Measurements from ENCODE around the gene IWS1. TPM values are rescaled to one million over a fixed set of nuclear protein-coding genes. Genes with fewer than 3 reads are reported as not detected.

IWS1 gene
- total and polyA plus RNA-seq, 10 of the 15 experiments (the other 5 are each of a cell fraction or from before 2014, with no cell fraction given) = 21.9 to 68.9 (median 45.8) TPM

DNA sequence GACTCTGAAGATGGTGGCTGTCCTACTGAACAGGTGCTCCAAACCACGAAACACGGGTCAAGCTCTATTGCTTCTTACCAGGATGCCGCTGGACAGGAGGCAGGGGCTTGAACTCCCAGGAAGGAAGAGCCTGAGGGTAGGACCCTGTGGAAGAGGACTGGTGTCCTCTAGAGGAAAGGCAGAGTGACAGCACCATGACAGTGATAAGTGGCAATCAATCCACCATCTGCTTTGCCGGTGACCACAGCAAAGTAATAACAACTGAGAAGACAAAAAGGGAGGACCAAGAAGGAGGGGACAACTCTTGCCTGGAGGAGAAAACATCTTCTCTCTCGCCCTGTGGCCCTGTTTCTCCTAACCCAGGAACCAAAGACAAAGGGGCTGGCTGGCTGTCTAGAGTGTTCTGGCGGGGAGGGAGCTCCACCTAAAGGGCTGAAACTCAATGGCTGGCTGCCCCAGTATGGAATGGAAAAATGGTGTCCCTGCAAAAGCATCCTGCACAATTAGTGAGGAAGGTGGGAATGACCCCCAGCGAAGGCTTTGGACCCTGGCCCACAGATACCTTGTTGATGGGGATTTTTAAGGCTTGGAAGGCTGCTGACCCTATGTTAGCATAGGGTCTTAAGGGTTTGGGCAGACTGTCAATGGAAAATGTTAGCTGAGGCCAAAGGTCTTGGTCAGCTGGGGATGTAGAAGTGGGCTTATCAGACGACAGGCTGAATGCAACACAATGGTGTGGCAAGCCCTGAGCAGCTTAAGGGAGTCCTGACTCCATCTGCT is 72.7 kb downstream of the IWS1 start:
- CTCF ChIA-PET = interaction anchor here (0.6 to 2.4 kb wide), 9 partner anchors 9 to 257 kb away, joined by 3 to 10 read pairs (median 4); no protein-coding TSS in a partner anchor
- no peaks in the 10 kb centered on the region for H3K9me3 ChIP-seq (replicated peaks; ENCODE audit: control insufficient read depth, insufficient read depth, low read length)
- in situ Hi-C loops (cut with MboI) = no loop called here

More for the DNA sequence above, 72.7 kb downstream of the IWS1 start:
- Histone ChIP-seq H3K27me3 (replicated peaks in 1 of 2; ENCODE audit: control insufficient read depth in 2 of 2, insufficient read depth in 2 of 2, low read length in 1 of 2) (no peaks in the 10 kb centered on the region), H3K27ac (ENCODE audit: control insufficient read depth, insufficient read depth) (no peak overlapping the region), H3K36me3 (ENCODE audit: control insufficient read depth in 2 of 2, insufficient read depth in 2 of 2, low read length in 1 of 2) (no peaks in the 10 kb centered on the region), H2AFZ (ENCODE audit: control insufficient read depth, low read depth, low read length) (no peak overlapping the region), H3K4me3 (no peak overlapping the region), H3K4me2 (ENCODE audit: control insufficient read depth, insufficient read depth) (no peak overlapping the region), H3K4me1 (ENCODE audit: control insufficient read depth, insufficient read depth, low read length) (no peaks in the 10 kb centered on the region; the same call in 1 of the 2 replicates), H3K9ac (ENCODE audit: control insufficient read depth, insufficient read depth, low read length) (no peak overlapping the region), H3K79me2 (ENCODE audit: control insufficient read depth, insufficient read depth, low read length) (no peaks in the 10 kb centered on the region), H4K20me1 (ENCODE audit: control insufficient read depth, insufficient read depth) (no peaks in the 10 kb centered on the region)
- peak; percentile 66 for ATAC-seq
- 80% methylated on average over 8 of the region's 8 CpGs for WGBS (ENCODE audit: insufficient coverage, insufficient replicate concordance, low lambda C conversion rate, missing lambda C conversion rate)
- SMC1A ChIA-PET (ENCODE audit: uncharacterized antibody, unreplicated experiment) = interaction anchor here (0.9 to 1.8 kb wide), 2 partner anchors 25 to 257 kb away, joined by 3 to 7 read pairs; no protein-coding TSS in a partner anchor
- BruUV-seq (replicated peaks) = no TSS peak
- POLR2A ChIA-PET = no interaction called here
- intact Hi-C loops (cut with micrococcal nuclease; ENCODE audit: unreplicated experiment) = loop anchor here (5.0 kb wide), 1 partner anchor 96 kb away; no protein-coding TSS in a partner anchor
- no peak for DNase-seq (ENCODE audit: low read depth, low spot score)
- TF ChIP-seq ATF7 (IDR thresholded peaks at IDR 0.05; ENCODE audit: low read depth) = no peak
- TF ChIP-seq SMC3 (IDR thresholded peaks at IDR 0.05; ENCODE audit: borderline replicate concordance, low read length) = peak; percentile 2
- TF ChIP-seq, protein P1, sequence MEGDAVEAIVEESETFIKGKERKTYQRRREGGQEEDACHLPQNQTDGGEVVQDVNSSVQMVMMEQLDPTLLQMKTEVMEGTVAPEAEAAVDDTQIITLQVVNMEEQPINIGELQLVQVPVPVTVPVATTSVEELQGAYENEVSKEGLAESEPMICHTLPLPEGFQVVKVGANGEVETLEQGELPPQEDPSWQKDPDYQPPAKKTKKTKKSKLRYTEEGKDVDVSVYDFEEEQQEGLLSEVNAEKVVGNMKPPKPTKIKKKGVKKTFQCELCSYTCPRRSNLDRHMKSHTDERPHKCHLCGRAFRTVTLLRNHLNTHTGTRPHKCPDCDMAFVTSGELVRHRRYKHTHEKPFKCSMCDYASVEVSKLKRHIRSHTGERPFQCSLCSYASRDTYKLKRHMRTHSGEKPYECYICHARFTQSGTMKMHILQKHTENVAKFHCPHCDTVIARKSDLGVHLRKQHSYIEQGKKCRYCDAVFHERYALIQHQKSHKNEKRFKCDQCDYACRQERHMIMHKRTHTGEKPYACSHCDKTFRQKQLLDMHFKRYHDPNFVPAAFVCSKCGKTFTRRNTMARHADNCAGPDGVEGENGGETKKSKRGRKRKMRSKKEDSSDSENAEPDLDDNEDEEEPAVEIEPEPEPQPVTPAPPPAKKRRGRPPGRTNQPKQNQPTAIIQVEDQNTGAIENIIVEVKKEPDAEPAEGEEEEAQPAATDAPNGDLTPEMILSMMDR (IDR thresholded peaks at IDR 0.05 in 2 of 3, conservative IDR thresholded peaks at IDR 0.05 in 1 of 3; ENCODE audit: control insufficient read depth in 2 of 3, extremely low read depth in 1 of 3, insufficient read depth in 1 of 3, low read depth in 3 of 3, low read length in 3 of 3) = peak; percentile 30 to 35 (median 34); a peak in 3 of 6 replicates
- TF ChIP-seq RUNX3 (IDR thresholded peaks at IDR 0.05; ENCODE audit: low read length) = no peak
- peak; percentile 46 for TF ChIP-seq RAD21 (IDR thresholded peaks at IDR 0.05; ENCODE audit: insufficient read depth, low read depth, low read length)
- TF ChIP-seq RB1 (IDR thresholded peaks at IDR 0.05; ENCODE audit: borderline replicate concordance) = no peak
- RAD21 ChIA-PET (ENCODE audit: unreplicated experiment) = interaction anchor here (1.0 to 1.7 kb wide), 3 partner anchors 40 to 152 kb away, joined by 3 to 5 read pairs (median 4); no protein-coding TSS in a partner anchor
- no peak for FAIRE-seq

All from GM12878 (cell line).